HEK293T (cell line): ENCODE data around the gene ARHGAP26.

ENCODE experiments used
- CTCF ChIA-PET: fragments of 350-600 bp; formaldehyde crosslinking; extraction: SDS; loops from one replicate; lab custom pipeline; 2021; ENCODE audit warnings: antibody characterized with exemption, inconsistent platforms; lab: Yijun Ruan, JAX
- POLR2A ChIA-PET: fragments of 350-600 bp; formaldehyde crosslinking; extraction: SDS; loops from one replicate; lab custom pipeline; 2020; ENCODE audit warnings: antibody characterized with exemption, inconsistent platforms; lab: Yijun Ruan, JAX
- DNase-seq: peaks from one replicate; pipeline ENCODE4 v3.0.0; 2012; ENCODE audit warnings: mixed read lengths; ENCODE audit errors: extremely low spot score
- ARNT ChIP-seq: fragments of 450-650 bp; IDR thresholded peaks from 2 replicates; pipeline ENCODE4 v1.6.1; 2017; ENCODE audit warnings: mild to moderate bottlenecking
- BHLHE40 ChIP-seq: fragments of 450-650 bp; IDR thresholded peaks from 2 replicates; pipeline ENCODE4 v1.6.1; 2016; ENCODE audit warnings: mild to moderate bottlenecking, moderate library complexity, borderline replicate concordance
- CTBP1 ChIP-seq: fragments of 450-650 bp; IDR thresholded peaks from 2 replicates; pipeline ENCODE4 v1.6.1; 2016; ENCODE audit warnings: borderline replicate concordance
- ELF4 ChIP-seq: fragments of 450-650 bp; IDR thresholded peaks from 2 replicates; pipeline ENCODE4 v1.6.1; 2017; ENCODE audit warnings: antibody characterized with exemption
- FOXA1 ChIP-seq: fragments of 450-650 bp; IDR thresholded peaks from 2 replicates; pipeline ENCODE4 v1.6.1; 2016; ENCODE audit warnings: mild to moderate bottlenecking
- FOXK2 ChIP-seq: fragments of 450-650 bp; IDR thresholded peaks from 2 replicates; pipeline ENCODE4 v1.6.1; 2016; ENCODE audit warnings: mild to moderate bottlenecking
- FOXM1 ChIP-seq: fragments of 450-650 bp; IDR thresholded peaks from 2 replicates; pipeline ENCODE4 v1.6.1; 2017; ENCODE audit warnings: mild to moderate bottlenecking, borderline replicate concordance
- HDGF ChIP-seq: fragments of 450-650 bp; IDR thresholded peaks from 2 replicates; pipeline ENCODE4 v1.6.1; 2017; ENCODE audit warnings: antibody characterized with exemption, borderline replicate concordance
- L3MBTL2 ChIP-seq: fragments of 450-650 bp; conservative IDR thresholded peaks from 2 replicates; pipeline ENCODE4 v1.6.1; 2016; ENCODE audit warnings: mild to moderate bottlenecking
- LEF1 ChIP-seq: fragments of 450-650 bp; IDR thresholded peaks from 2 replicates; pipeline ENCODE4 v1.6.1; 2017; ENCODE audit warnings: mild to moderate bottlenecking, borderline replicate concordance
- NFRKB ChIP-seq: fragments of 450-650 bp; IDR thresholded peaks from 2 replicates; pipeline ENCODE4 v1.6.1; 2016; ENCODE audit warnings: mild to moderate bottlenecking, moderate library complexity
- SP1 ChIP-seq: fragments of 450-650 bp; IDR thresholded peaks from 2 replicates; pipeline ENCODE4 v1.6.1; 2017
- SUZ12 ChIP-seq: fragments of 450-650 bp; IDR thresholded peaks from 2 replicates; pipeline ENCODE4 v1.6.1; 2016; ENCODE audit warnings: mild to moderate bottlenecking
- TARDBP ChIP-seq: fragments of 450-650 bp; IDR thresholded peaks from 2 replicates; pipeline ENCODE4 v1.6.1; 2016
- ZNF384 ChIP-seq: fragments of 450-650 bp; IDR thresholded peaks from 2 replicates; pipeline ENCODE4 v1.6.1; 2016
- TF ChIP-seq, protein P1 (sequence below): fragments of 450-650 bp; IDR thresholded peaks from 2 replicates; pipeline ENCODE4 v1.6.1; 2016

ARHGAP26 gene

DNA sequence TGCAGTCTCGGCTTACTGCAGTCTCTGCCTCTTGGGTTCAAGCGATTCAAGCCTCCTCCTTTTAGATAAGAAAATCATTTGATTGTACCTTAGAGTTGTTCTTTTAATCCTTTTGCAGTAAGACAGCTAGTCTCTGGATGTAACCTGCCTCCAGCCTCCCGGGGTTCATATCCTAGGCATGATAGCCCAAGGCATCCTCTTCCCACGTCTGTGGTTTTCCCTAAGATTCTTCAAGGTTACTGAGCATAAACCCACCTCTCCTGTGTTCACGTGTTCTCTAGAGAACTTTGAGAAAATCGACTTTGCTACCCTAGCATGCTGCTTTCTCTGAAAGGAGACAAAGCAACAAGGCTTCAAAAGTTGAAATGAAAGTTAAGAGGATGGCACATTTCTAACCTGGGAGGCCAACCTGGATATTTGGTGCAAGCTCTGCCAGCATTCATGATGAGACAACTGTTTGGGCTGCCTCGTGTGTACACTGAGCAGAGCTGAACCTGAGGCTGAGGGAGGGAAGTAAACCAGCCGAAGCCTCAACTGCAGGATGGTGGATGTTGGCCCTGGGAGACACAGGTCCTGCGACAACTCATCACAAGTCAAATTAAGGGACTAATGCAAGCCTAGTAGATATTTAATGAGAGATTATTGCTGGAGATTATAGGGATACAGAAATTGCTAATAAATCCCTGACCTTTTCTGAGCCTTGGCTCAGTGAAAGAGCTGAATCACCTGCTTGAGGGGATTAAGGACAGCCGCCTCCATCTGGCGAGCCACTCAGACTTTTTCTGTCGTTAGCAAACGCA lies 261.8 kb downstream of the ARHGAP26 start:
- ChIA-PET CTCF (no interaction called here), POLR2A (no interaction called here)
- no peak for DNase-seq

DNA sequence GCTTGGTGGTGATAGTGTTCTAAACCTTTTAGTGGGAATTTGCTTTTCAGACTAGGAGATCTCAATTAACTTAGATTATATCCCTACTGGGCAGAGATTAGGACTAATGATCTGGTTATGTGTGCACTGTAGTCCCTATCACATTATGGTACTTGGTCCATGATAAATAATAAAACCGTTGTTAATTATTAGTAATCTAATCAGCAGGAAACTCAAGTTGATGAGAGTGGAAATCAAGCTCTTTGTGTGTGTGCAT lies 262.3 kb downstream of the ARHGAP26 start:
- ChIA-PET CTCF (no interaction called here), POLR2A (no interaction called here)
- TF ChIP-seq ELF4 (no peak), LEF1 (no peak), NFRKB (no peak), FOXK2 (no peak), SP1 (no peak)
- DNase-seq, result no peak

More for the DNA sequence above, 261.8 kb downstream of the ARHGAP26 start:
- TF ChIP-seq ZNF384, result no peak
- no peak for TF ChIP-seq TARDBP
- TF ChIP-seq ARNT, result no peak
- no peak for TF ChIP-seq HDGF
- TF ChIP-seq, protein P1, sequence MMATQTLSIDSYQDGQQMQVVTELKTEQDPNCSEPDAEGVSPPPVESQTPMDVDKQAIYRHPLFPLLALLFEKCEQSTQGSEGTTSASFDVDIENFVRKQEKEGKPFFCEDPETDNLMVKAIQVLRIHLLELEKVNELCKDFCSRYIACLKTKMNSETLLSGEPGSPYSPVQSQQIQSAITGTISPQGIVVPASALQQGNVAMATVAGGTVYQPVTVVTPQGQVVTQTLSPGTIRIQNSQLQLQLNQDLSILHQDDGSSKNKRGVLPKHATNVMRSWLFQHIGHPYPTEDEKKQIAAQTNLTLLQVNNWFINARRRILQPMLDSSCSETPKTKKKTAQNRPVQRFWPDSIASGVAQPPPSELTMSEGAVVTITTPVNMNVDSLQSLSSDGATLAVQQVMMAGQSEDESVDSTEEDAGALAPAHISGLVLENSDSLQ, result no peak
- no peak for TF ChIP-seq BHLHE40
- no peak for TF ChIP-seq SUZ12
- TF ChIP-seq CTBP1, result no peak

DNA sequence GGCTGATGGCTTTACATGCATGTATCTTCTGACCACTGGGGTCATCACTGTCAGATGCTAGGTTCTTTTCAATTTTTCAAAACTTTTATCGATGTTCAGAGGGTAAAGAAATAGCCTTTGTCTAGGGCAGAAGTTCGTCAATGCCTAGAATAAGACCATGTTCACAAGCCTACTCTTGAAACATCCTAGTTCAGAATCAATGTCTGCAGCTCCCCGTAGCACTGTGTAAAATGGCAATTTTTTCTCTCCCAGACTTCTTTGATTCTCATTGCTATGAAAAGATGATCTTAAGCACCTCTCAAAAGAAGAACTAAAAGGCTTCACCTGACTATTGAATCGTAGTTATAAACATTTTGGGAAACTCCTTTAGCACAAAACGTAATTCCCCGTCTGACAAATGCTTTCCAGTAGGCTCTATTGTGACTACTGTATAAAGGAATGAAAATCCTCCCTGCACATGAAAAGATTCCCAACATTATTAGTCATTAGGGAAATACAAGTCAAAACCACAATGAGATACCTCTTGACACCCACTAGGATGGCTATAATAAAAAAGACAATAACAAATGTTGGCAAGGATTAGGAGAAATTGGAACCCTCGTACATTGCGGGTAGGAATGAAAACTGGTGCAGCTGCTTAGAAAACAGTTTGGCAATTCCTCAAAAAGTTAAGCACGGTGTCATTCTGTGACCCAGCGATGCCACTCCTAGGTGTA lies 263.5 kb downstream of the ARHGAP26 start:
- TF ChIP-seq TARDBP, result no peak
- no peak for TF ChIP-seq FOXA1
- TF ChIP-seq ZNF384, result no peak
- no peak for TF ChIP-seq ARNT
- no peak for TF ChIP-seq ELF4
- TF ChIP-seq LEF1, result no peak
- no peak for TF ChIP-seq CTBP1
- no peak for TF ChIP-seq SP1
- no peak for TF ChIP-seq NFRKB
- no peak for TF ChIP-seq FOXM1
- TF ChIP-seq, protein P1, result no peak
- no peak for TF ChIP-seq L3MBTL2
- no peak for TF ChIP-seq SUZ12
- no peak for TF ChIP-seq BHLHE40
- no peak for TF ChIP-seq HDGF
- no peak for TF ChIP-seq FOXK2
- ChIA-PET POLR2A (no interaction called here), CTCF (no interaction called here)
- DNase-seq, result no peak

DNA sequence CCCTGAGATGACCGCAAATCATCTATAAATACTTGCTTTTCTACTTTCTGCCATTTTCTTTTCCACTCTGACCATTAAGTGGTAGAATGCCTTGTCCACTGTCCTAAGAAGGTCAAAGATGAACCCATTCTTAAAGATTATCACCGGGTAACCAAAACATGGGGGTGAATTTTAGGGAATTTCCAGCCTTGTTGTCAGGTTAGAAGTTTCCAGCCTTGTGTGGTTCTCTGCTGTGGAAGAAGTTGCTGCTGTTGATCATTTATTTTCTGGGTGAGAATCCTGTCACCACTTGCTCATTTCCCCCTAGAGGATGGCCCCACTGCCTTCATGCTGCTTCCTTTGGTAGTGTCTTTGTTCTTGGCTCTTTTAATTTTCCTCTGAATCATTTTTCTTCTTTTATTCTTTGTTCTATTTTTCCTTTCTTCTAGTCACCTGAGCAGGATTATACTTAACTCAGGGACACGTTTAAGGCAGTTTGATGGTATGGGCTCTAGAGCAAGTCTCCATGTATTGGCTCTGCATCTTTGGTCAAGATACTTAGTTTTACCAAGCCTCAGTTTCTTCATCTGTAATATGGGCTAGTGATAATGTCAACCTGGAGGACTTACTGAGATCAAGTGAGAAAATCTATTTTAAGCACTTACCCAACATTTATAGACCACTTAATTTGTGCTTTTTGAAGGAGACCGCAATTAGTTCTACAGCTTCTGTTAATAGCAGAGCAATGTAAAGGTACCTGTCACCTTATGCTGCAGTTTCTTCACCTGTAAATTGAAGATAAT lies 266.2 kb downstream of the ARHGAP26 start:
- TF ChIP-seq ZNF384, result no peak
- TF ChIP-seq SUZ12, result no peak
- TF ChIP-seq FOXM1, result no peak
- TF ChIP-seq L3MBTL2, result no peak
- TF ChIP-seq, protein P1, result no peak
- TF ChIP-seq ELF4, result no peak
- no peak for TF ChIP-seq CTBP1
- TF ChIP-seq HDGF, result no peak
- no peak for TF ChIP-seq TARDBP
- TF ChIP-seq SP1, result no peak
- no peak for TF ChIP-seq ARNT
- TF ChIP-seq LEF1, result no peak
- no peak for TF ChIP-seq NFRKB
- no peak for TF ChIP-seq BHLHE40
- TF ChIP-seq FOXA1, result no peak
- TF ChIP-seq FOXK2, result no peak
- DNase-seq, result no peak
- POLR2A ChIA-PET, result no interaction called here
- CTCF ChIA-PET, result no interaction called here

DNA sequence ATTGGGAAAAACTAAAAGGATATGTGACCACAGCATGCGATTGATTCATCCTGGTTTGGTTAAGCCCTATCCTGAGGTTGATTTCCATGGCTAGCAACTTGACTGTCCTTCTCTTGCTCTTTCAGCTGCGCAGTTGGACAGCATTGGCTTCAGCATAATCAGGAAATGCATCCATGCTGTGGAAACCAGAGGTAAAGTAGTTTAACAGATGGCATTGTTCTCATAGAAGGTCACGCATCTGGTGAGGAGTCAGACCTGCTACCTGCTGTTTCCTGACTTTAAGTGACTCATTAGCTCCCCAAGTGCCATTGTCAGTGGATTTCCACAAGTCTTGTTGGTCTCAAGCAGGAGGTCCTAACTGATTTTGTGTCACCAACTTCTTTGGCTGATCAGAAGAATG lies 266.9 kb downstream of the ARHGAP26 start:
- TF ChIP-seq FOXM1, result no peak
- DNase-seq, result no peak
- ChIA-PET CTCF (no interaction called here), POLR2A (no interaction called here)

DNA sequence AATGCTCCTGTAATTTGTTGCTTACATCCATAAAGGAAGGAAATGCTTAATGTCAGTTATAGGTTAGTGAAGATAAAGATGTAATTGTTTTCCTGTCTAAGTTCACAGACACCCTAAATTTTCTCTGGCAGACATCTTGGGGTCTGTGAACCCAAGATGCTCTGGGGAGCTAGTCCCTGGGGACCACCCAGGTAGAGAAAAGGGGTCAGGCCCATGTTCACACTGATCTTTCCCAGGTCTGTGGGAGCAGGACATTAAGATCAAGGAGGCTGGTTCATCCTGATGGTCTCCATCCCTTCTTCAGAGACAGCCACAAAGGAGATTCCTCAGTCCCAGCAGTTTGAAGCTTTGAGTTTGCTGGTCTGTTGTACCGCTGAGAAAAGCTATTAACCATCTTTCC lies 267.5 kb downstream of the ARHGAP26 start:
- TF ChIP-seq, protein P1, result no peak
- TF ChIP-seq ARNT (no peak), BHLHE40 (no peak), TARDBP (no peak), ELF4 (no peak), FOXM1 (no peak), LEF1 (no peak), SP1 (no peak), HDGF (no peak), ZNF384 (no peak), NFRKB (no peak), CTBP1 (no peak), SUZ12 (no peak), FOXA1 (no peak)
- DNase-seq, result no peak
- POLR2A ChIA-PET, result no interaction called here
- CTCF ChIA-PET, result no interaction called here
